NCI-H226 (cell line): ENCODE results near the gene SLC35E1.
"Not testable (repeated sequence)": the region's sequence is repeated elsewhere in the genome, so short reads cannot be mapped to it uniquely, and the experiment has no call there.

Experiments used
- DNase-seq: peaks from one replicate; pipeline ENCODE4 v3.0.0-alpha.2; 2015

SLC35E1 gene

DNA sequence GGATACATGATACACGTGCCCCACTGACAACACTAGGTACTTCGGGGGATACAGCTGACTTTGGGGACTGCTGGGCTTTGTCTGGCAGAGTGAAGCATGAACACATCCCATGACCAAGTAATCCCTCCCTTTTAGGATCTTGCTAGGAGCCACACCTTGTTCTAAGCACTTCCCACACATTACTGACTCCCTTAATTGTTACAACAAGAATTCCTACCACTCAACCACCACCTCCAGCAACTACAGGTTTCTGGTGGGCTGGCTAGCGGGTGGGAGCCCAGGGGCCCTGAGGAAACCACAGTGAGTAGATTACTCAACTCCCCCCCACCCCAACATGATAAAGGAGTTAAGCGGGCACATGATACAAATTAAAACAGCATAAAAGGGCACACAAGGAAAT, 7.2 kb upstream of the SLC35E1 start:
- no peak for DNase-seq

DNA sequence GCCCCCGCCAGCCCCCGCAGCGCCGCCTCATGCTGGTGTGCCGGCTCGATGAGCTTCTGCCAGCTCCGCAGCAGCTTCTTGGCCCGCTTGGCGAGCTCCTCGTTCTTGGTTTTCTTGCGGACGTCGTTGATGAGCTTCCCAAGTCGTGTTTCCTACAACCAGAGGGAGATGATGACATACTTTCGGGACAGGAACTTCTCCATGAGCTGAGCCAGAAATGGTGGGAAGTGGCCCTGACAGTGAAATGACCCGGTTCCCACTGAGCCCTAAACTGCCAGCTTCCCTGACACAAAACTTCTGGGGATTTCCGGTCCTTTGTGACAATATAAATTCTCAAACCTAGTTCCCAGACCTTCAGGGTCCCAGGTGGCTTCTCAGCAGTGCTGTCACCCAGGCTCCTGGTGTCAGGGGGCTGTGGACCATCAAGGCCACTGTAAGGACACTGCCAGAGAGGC, 5.3 kb upstream of the SLC35E1 start:
- no peak for DNase-seq

DNA sequence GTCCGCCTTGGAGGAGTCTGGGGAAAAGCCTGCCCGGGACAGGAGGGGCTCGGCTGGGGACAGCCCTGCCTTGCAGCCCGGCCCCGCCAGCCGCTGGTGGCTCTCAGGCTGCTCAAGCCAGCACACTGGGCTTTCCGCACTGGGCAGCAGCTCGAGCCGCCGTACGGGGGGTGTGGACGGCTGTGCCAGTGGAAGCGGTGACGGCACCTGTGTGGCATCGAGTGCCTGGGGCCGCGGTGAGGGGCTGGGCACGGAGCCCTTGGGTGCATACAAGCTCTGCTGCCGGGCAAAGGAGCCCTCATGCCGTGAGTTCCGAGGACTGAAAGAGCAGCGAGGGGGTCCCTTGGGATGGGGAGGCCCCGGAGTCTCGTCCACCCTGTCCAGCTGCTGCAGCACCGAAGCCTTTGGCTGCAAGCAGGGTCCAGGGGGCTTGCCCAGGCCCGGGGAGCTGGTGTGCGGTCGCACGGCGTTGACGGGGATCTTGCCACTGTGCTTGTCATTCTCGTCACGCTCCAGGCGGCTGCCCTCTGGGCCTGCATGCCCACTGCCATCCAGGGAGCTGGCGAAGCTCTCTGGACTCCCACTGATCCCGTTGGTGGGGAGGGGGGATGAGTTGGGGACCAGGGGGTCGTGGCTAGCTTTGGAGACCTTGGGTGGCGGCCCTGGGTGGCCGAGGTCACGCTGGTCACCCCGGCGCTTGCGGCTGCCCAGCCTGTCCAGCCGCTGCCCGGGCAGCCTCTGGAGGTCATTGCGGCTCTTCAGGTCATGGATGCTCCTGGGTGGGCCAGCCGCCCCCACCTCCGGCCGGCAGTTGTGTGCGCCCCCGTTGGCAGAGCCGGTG, 4.7 kb upstream of the SLC35E1 start:
- no peak for DNase-seq

DNA sequence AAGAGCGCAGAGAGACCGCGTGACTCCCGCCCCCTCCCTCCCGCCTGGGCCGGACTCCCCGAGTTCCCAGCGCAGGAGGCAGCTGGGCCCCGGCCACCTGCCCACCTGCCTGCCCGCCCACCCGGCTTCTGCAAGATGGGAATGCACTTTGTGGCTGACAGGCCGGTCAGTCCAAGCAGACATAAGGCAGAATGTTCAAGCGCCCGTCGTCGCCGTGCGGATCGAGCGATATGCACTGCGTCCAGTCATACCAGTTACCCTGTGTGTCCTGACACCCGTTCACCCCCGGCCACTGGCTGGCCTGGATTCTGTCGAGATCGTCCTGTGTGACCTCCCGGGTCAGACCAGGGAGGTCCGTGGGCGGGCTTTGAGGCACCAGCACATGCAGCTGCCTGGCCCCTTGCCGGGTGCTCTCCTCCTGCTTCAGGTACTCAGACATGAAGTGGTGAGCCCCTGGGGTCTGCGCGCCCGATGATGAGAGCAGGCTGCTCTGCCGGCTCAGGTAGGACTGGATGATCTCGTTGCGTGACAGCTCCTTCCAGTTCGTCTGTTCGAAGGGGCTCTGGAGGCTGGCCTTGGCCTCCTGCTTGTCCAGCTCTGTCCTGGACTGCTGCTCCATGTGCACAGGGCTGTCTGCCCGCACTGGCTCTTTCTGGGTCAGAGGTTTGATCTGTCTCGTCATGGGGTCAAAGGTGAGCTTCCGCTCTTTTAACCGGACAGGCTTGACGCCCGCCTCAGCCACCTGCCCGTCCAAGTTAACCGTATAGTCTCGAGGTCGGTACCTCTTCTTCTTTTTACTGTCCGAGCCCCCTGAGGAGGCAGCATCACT, 3.9 kb upstream of the SLC35E1 start:
- DNase-seq: no peak

DNA sequence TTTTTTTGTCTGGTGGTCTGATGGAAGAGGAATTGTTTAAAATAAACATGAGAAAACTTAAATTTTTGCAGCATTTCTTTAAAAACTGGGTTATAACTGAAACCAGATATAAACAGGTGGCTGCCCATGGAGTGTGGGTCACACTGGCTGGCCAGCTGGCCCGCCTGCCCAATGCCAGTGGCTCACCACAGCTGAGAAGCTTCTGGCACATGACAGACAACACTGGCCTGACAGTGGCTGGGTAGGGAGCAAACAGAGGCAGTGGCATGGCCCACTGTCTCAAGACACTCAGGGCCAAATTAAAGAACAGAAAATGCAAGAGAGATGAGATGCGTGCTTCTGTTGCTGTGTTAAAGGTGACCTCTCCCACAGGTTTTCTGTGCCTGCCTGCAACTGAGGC, 3.1 kb upstream of the SLC35E1 start:
- no peak for DNase-seq

DNA sequence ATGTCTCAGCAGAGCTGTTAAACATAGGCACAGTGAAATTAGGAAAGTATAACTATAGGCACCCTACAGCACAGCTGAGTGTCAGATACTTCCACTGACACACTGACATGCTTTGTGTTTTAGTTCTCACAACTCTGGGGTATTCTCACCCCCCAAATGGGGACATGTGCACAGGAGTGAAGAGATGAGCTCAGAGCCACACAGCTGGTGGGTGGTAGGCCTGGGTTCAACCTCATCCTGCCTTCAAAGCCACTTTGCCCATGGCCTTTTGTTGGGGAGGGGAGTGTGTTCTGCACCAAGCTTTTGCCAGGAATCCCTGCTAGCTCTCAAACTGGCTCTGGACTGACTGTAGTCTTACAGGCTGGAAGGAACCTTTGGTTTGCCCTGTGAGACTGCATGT, 1.7 kb upstream of the SLC35E1 start:
- DNase-seq: no peak

DNA sequence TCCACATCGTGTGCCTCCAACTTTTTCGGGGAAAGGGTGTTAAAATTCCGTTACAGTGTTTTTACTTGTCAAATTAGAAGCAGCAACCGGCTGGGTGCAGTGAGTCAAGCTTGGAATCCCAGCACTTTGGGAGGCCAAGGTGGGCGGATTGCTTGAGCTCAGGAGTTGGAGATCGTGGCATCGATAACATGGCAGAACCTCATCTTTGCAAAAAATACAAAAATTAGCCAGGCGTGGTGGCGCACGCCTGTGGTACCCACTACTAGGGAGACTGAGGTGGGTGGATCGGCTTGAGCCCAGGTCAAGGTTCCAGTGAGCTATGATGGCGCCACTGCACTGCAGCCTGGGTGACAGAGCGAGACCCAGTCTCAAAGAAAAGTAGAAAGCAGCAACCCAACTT, 1.1 kb upstream of the SLC35E1 start:
- no peak for DNase-seq

DNA sequence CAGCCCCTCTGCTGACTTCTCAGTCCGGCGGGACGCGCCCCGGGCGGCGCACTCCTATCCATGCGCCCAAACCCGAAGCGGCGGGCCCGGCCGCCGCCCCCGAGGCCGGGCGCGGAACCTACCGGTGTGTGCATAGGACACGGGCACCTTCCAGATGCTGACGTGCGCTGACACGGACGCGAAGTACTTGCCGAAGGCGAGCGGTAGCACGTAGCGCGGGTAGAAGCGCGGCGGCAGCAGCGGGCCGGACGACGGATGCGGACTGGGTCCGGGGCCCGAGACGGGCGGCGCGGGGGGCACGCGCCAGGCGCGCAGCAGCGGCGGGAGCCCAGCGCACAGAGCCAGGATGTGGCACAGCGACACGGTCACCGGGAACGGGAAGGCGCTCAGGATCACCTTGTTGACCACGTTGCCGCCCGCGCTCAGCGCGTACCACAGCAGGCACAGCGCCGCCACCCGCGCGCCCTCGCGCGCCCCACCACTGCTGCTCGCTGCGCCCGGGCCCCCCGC, 338 bp downstream of the SLC35E1 start:
- peak; percentile 16 for DNase-seq

DNA sequence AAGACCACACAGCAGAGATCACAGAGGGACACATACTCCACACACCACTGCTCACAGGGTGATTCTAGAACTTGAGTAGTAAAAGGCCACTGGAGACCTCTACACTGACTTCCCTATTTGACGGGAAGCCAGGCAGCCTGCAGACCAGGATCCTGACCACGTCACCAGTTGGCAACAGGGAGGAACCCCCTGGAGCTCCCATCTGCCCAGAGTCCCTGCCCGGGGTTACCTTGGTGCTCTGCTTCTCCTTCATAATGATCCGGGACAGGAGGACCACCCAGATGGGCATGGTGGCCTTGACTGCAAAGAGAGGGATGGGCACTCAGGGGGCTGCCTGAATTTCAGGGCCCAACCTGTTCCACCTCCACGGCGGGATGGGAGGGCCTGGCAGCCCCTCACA, 932 bp downstream of the SLC35E1 start:
- DNase-seq: no peak

DNA sequence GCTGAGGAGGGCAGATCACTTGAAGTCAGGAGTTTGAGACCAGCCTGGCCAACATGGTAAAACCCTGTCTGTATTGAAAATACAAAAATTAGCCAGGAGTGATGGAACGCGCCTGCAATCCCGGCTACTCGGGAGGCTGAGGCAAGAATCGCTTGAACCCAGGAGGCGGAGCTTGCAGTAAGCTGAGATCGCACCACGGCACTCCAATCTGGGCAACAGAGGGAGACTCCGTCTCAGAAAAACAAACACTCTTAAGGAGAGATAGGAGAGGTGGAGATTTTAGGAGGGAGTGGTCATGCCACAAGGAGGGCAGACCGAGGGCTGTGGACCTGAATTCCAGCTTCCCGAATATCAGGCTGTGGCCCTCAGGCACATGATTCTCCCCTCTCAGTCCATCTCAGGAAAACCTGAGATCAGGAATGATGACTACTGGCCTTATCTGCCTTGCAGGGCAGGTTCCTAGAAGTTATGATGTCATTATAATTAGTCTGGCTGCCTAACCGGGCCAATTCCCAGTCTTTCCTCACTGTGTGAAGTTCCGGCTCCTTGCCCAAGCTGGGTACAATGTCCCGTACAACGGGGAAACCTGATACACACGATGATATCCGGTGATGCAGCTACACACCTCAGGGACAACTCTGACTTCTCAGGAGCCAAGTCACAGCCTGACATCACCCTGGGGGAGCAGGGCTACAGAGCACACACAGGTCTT, 2.5 kb downstream of the SLC35E1 start:
- DNase-seq: peak; percentile 60

DNA sequence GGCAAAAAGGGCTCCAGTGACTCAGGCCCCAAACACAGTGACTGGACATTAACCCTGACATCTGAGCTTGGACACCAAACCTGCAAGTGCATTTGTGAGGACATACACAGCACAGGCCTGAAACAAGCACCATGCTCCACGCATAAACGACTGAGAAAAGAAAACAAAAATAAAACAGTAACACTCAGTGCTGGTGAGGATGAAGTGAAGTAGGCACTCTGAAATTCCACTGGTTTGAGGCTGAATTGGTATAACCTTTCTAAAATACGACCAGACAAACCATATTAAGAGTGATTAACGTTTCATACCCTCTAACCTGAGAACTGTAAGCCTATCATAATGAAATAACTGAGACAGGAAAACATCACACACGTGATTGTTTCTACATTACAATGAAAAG, 5.5 kb downstream of the SLC35E1 start:
- DNase-seq: no peak

DNA sequence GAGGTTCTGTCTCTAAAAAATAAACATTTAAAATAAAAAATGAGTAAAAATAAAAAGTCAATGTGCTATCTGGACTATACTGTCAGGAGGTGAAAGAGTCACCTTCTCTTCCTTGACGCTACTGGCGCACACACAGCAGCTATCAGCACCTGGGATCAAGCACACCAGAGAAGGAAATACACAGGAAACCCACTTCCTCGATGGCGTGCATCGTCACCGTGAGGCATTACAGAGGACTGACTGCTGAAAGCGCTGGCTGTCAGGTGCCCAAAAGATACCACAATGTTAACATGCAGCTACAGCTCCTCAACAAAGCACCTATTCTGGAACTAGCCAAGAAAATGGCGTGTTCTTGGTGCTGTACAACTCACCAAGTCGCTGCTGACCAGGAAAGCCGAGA, 6.1 kb downstream of the SLC35E1 start:
- no peak for DNase-seq

DNA sequence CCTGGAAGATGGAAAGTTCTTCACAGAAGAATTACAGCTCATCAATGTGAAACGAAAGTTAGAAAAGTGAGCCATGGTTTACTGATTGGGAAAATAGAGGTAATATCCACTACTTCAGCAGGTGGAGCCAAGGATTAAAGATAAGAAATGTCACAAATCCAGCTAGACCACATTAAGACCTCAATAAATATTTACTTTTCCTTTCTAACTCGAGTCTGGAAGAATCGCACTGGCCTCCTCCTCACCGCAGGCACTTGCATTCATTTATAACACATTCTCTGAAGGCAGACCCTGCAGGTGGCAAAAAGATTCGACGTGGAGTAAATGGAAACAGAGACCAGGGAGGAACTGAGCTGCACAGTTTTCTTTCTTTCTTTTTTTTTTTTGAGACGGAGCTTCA, 7.4 kb downstream of the SLC35E1 start:
- DNase-seq: no peak

DNA sequence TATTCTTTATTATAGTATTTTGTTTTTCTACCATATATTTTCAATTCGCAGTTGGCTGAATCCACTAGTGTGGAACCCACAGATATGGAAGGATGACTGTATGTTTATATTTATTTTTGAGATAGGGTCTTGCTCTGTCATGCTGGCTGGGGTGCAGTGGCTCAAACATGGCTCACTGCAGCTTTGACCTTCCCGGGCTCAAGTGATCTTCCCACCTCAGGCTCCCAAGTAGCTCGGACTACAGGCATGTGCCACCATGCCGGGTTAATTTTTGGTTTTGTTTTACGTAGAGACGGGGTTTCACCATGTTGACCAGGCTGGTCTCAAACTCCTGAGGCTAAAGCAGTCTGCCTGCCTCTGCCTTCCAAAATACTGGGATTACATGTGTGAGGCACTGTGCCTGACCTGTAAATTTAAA, 9.6 kb downstream of the SLC35E1 start:
- no peak for DNase-seq

DNA sequence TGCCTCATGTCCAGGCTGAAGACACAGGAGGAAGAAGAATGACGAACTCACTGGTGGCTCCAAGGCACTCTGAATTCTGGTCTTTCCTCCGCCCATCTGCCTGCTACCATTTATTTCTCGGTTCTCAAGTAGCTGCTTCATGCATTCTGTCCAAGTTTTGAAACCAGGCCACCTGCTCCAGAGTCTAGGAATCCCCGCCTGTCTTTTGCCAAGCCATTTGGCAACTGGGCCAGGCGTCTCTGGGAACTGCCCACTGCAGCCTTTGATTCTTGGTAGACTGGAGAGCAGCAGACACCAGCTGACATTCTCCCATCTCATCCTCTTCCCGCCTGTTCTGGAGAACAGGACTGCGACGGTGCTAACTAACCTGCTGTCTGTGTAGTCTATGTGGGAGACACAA, 10.8 kb downstream of the SLC35E1 start:
- no peak for DNase-seq

DNA sequence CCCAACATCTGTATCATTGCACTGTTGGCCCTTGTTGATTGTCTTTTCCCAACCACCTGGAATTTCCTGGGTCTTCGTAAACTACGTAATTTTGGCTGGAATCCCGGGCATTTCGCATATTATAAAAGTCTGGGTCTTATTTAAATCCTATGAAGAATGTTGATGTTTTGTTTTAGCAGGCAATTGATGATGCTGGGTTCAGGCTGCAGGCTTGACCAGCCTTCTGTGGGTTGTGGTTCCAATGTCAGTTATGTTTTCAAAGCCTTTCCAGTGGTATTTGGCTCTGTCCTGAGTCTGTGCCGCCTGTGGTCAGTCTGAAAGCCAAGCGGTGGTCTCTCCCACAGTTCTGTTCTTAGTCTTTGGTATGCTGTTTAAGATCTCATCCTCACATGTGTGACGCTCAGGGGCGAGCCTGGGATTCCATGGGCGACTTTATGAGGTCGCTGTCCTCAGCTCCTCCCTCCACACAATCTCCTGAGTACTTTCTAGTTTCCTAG, 12.4 kb downstream of the SLC35E1 start:
- DNase-seq: no peak

DNA sequence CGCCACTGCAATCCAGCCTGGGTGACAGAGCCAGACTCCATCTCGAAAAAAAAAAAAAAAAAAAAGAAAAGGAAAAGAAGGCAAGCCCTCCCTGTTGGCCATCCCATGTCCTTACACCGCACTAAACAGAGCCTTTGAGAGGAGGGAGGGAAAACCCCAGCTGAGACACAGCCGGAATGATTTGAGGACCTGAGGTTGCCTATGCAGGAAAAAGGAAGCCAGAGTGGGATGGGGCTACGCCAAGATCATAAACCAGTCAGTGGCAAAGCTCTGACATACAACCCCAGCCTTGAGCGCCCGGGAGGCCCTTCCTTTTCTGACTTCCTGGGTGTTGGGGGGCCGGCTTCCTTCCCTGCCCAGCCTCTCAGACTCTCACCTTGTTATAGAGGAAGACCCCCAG, 17.4 kb downstream of the SLC35E1 start:
- DNase-seq: no peak

DNA sequence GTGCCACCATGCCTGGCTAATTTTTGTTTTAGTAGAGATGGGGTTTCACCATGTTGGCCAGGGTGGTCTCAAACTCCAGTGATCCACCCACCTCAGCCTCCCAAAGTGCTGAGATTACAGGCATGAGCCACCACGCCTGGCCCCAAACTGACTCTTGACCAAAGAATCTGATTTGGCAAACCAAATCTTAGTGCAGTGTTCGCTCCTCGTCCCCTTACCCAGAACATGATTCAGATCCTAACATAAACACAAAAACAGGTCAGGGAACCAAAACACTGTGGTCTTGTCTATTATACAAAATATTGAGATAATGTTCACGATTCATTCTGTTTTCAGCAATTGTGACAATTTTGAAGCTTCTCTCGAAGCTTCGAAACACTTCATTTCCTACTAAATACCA, 20.3 kb downstream of the SLC35E1 start:
- not testable (repeated sequence) for DNase-seq

DNA sequence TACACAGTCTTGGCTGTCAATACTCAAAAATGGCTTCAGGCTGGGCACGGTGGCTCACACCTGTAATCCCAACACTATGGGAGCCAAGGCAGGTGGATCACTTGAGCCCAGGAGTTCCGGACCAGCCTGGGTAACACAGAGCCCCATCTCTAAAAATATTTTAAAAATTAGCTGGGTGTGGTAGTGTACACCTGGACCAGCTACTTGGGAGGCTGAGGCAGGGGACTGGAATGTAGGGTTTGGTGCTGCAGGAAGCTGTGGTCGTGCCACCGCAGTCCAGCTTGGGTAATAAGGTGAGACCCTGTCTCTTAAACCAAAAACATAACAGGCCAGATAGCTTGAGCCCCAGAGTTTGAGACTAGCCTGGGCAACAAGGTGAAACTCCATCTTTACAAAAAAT, 23.3 kb downstream of the SLC35E1 start:
- no peak for DNase-seq

DNA sequence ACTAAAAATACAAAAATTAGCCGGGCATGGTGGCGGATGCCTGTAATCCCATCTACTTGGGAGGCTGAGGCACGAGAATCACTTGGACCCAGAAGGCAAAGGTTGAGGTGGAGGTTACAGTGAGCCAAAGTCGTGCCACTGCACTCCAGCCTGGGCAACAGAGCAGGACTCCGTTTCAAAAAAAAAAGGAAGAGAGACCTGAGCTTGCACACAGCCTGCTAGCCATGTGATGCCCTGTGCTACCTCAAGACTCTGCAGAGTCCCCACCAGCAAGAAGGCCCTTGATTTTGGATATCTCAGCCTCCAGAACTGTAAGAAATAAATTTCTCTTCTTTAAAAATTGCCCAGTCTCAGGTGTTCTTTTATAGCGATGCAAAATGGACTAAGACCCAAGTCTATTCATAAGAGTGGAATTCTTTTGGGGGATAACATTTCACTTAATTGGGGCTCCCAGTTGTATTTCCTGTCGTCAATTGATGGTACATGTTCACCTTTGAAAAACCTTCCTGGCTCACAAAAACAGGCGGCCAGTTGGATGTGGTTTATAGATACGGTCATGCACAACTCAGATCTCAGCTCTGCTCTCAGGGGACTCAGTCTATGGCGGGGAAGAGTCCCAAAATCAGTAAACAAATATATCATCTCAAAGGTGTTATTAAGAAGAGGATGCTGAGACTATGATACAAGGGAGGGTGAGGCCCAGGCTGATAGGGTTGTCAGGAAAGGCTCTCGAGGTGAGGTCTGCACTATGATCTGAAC, 27.6 kb downstream of the SLC35E1 start:
- DNase-seq: no peak

DNA sequence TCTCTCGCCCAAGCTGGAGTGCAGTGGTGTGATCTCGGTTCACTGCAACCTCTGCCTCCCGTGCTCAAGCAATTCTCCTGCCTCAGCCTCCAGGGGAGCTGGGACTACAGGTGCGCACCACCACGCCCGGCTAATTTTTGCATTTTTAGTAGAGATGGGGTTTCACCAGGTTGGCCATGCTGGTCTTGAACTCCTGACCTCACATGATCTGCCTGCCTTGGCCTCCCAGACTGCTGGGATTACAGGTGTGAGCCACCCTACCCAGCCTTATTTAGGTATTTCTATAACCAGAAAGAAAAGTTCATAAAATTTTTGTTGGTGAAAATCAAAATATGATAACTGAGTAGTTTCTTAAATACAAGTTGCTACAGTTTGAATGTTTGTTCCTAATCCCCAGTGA, 28.5 kb downstream of the SLC35E1 start:
- not testable (repeated sequence) for DNase-seq

DNA sequence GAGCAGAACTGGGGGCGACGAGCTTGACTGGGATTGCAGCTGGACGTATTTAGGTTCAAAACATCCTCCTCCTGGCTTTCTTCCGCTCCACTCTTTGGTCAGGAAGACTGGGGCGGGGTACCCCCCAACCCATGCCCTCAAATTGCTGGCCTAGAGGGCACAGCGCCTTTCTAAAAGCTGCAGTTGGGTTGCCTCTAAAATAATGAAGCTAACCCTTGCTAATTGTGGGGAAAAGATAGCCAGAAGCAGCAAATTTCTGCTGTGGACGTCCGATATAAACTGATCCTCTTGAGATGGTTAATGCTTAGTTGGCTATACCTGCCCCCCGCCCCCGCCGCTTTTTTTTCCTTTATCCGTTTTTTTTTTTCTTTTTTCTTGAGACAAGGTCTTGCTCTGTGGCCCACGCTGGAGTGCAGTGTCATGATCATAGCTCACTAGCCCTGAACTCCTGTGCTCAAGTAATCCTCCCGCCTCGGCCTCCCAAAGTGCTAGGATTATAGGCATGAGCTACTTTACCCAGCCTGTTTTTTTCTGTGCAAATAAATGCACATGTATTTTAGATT, 29.2 kb downstream of the SLC35E1 start:
- DNase-seq: no peak
